Loucy (cell line): ENCODE results near the gene GPR152.

Source experiments
- H2AFZ ChIP-seq: fragments of 200-600 bp; sonication (generic); 2 replicates; pipeline ENCODE4 v1.6.0; 2016; ENCODE audit warnings: antibody characterized with exemption, mild to moderate bottlenecking, low read length, moderate library complexity
- H3F3A ChIP-seq: fragments of 200-600 bp; 2 replicates; pipeline ENCODE4 v1.6.0; 2016; ENCODE audit warnings: antibody characterized with exemption, low read depth, mild to moderate bottlenecking
- H3K27me3 ChIP-seq: fragments of 200-600 bp; sonication (generic); 2 replicates; pipeline ENCODE4 v1.6.1; 2014; ENCODE audit warnings: low read length, mild to moderate bottlenecking; ENCODE audit not compliant: insufficient read depth, poor library complexity, severe bottlenecking
- H3K36me3 ChIP-seq: fragments of 200-600 bp; sonication (generic); 2 replicates; pipeline ENCODE4 v1.6.1; 2016; ENCODE audit warnings: low read length; ENCODE audit not compliant: insufficient read depth
- H3K4me1 ChIP-seq: fragments of 200-600 bp; sonication (generic); 2 replicates; pipeline ENCODE4 v1.5.1; 2014; ENCODE audit warnings: low read length, mild to moderate bottlenecking; ENCODE audit not compliant: insufficient read depth, poor library complexity, severe bottlenecking
- H3K4me2 ChIP-seq: fragments of 200-600 bp; sonication (generic); 2 replicates; pipeline ENCODE4 v1.6.0; 2014; ENCODE audit warnings: antibody characterized with exemption, low read length, low read depth, mild to moderate bottlenecking; ENCODE audit not compliant: poor library complexity, severe bottlenecking
- H3K4me3 ChIP-seq: fragments of 200-600 bp; sonication (generic); 2 replicates; pipeline ENCODE4 v1.5.1; 2014; ENCODE audit warnings: low read length, mild to moderate bottlenecking, mixed read lengths; ENCODE audit not compliant: poor library complexity, severe bottlenecking
- H3K79me2 ChIP-seq: fragments of 200-600 bp; sonication (generic); 2 replicates; pipeline ENCODE4 v1.6.1; 2014; ENCODE audit warnings: low read length; ENCODE audit not compliant: insufficient read depth
- H3K9ac ChIP-seq: fragments of 200-600 bp; sonication (generic); 2 replicates; pipeline ENCODE4 v1.6.0; 2014; ENCODE audit warnings: mild to moderate bottlenecking, low read depth, low read length, moderate library complexity; ENCODE audit not compliant: poor library complexity, severe bottlenecking
- H3K9me2 ChIP-seq: fragments of 200-600 bp; sonication (generic); replicated peaks from 2 replicates; pipeline ENCODE4 v1.6.1; 2016; ENCODE audit warnings: low read depth, low read length, mixed read lengths
- H3K9me3 ChIP-seq: fragments of 200-600 bp; sonication (generic); 2 replicates; pipeline ENCODE4 v1.6.1; 2014; ENCODE audit warnings: mild to moderate bottlenecking, antibody characterized with exemption, low read length, low read depth; ENCODE audit not compliant: insufficient read depth
- H4K20me1 ChIP-seq: fragments of 200-600 bp; sonication (generic); 2 replicates; pipeline ENCODE4 v1.6.0; 2014; ENCODE audit warnings: antibody characterized with exemption, low read length, mild to moderate bottlenecking; ENCODE audit not compliant: insufficient read depth, poor library complexity, severe bottlenecking
- EZH2phosphoT487 ChIP-seq: fragments of 200-600 bp; IDR thresholded peaks from 2 replicates; pipeline ENCODE4 v1.6.1; 2018; ENCODE audit warnings: antibody characterized with exemption, mild to moderate bottlenecking, moderate library complexity, borderline replicate concordance
- TF ChIP-seq, protein P1 (sequence below): fragments of 200-600 bp; sonication (generic); conservative IDR thresholded peaks from 2 replicates; pipeline ENCODE4 v1.5.1; 2014; ENCODE audit warnings: mild to moderate bottlenecking, antibody characterized with exemption, low read length

The GPR152 gene

DNA sequence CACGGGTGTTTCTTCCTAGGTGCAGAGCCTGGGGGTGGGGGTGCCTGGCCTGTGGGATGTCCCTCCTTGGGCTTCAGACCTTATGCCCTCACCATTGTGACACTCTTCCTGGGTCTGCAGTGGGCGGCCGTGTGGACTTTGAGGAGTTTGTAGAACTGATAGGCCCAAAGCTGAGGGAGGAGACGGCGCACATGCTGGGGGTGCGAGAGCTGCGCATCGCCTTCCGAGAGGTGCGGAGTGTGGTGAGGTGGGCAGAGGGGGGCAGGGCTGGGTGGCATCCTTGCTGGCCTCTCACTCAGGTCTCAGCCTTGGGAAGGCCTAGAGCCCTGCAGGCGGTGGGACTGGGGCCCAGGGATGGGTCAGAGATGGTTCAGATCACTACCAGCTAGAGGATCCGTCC is 4.9 kb upstream of the GPR152 start:
- Histone ChIP-seq H3K4me1 (no peaks in the 10 kb centered on the region), H3K9me3 (no peaks in the 10 kb centered on the region), H3K4me3 (no peak overlapping the region), H3K36me3 (no peaks in the 10 kb centered on the region), H3F3A (no peaks in the 10 kb centered on the region), H3K27me3 (no peaks in the 10 kb centered on the region), H3K9ac (no peak overlapping the region), H2AFZ (no peak overlapping the region), H4K20me1 (no peaks in the 10 kb centered on the region), H3K79me2 (no peaks in the 10 kb centered on the region), H3K9me2 (no peaks in the 10 kb centered on the region), H3K4me2 (no peak overlapping the region)
- TF ChIP-seq, protein P1, sequence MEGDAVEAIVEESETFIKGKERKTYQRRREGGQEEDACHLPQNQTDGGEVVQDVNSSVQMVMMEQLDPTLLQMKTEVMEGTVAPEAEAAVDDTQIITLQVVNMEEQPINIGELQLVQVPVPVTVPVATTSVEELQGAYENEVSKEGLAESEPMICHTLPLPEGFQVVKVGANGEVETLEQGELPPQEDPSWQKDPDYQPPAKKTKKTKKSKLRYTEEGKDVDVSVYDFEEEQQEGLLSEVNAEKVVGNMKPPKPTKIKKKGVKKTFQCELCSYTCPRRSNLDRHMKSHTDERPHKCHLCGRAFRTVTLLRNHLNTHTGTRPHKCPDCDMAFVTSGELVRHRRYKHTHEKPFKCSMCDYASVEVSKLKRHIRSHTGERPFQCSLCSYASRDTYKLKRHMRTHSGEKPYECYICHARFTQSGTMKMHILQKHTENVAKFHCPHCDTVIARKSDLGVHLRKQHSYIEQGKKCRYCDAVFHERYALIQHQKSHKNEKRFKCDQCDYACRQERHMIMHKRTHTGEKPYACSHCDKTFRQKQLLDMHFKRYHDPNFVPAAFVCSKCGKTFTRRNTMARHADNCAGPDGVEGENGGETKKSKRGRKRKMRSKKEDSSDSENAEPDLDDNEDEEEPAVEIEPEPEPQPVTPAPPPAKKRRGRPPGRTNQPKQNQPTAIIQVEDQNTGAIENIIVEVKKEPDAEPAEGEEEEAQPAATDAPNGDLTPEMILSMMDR: no peak
- TF ChIP-seq EZH2phosphoT487: no peak

- H3K79me2 ChIP-seq: no peaks in the 10 kb centered on the region
- no peaks in the 10 kb centered on the region for H3K36me3 ChIP-seq
- H2AFZ ChIP-seq: no peak overlapping the region
- H3K4me3 ChIP-seq: no peak overlapping the region
- H3K27me3 ChIP-seq: no peaks in the 10 kb centered on the region
- H3K4me2 ChIP-seq: no peak overlapping the region
- no peaks in the 10 kb centered on the region for H3K9me3 ChIP-seq
- TF ChIP-seq, protein P1: no peak
- no peak for TF ChIP-seq EZH2phosphoT487
- H3K9me2 ChIP-seq: no peaks in the 10 kb centered on the region
- no peak overlapping the region for H3K9ac ChIP-seq
- no peaks in the 10 kb centered on the region for H3K4me1 ChIP-seq
- H4K20me1 ChIP-seq: no peaks in the 10 kb centered on the region
- no peaks in the 10 kb centered on the region for H3F3A ChIP-seq
These were observed 3.7 kb upstream of the GPR152 start for GRCh38 chr11:67456068-67456705.

- no peaks in the 10 kb centered on the region for H3K9me2 ChIP-seq
- no peaks in the 10 kb centered on the region for H3K79me2 ChIP-seq
- TF ChIP-seq, protein P1: no peak
- no peaks in the 10 kb centered on the region for H3K9me3 ChIP-seq
- H2AFZ ChIP-seq: no peak within 1 kb of the TSS
- H3K36me3 ChIP-seq: no peaks in the 10 kb centered on the region
- H3K9ac ChIP-seq: no peak within 1 kb of the TSS
- no peaks in the 10 kb centered on the region for H4K20me1 ChIP-seq
- no peaks in the 10 kb centered on the region for H3F3A ChIP-seq
- H3K4me3 ChIP-seq: no peak within 1 kb of the TSS
- no peaks in the 10 kb centered on the region for H3K27me3 ChIP-seq
- H3K4me1 ChIP-seq: no peaks in the 10 kb centered on the region
- H3K4me2 ChIP-seq: no peak within 1 kb of the TSS
These were observed 2.5 kb upstream of the GPR152 start, which contains the start of gene CABP4 for GRCh38 chr11:67455054-67455453. TSS of gene CABP4 (plus strand) at chr11:67455354. CDS start at chr11:67455424, 70 bp downstream.
